Amniotic stem cell (primary cell): Measurements from ENCODE around the gene F8.
"Not testable (repeated sequence)": the region's sequence is repeated elsewhere in the genome, so short reads cannot be mapped to it uniquely, and the experiment has no call there.

ENCODE experiments used
- DNase-seq: peaks from one replicate; lab custom pipeline; 2025; lab: John Stamatoyannopoulos, UW

Gene F8

DNA sequence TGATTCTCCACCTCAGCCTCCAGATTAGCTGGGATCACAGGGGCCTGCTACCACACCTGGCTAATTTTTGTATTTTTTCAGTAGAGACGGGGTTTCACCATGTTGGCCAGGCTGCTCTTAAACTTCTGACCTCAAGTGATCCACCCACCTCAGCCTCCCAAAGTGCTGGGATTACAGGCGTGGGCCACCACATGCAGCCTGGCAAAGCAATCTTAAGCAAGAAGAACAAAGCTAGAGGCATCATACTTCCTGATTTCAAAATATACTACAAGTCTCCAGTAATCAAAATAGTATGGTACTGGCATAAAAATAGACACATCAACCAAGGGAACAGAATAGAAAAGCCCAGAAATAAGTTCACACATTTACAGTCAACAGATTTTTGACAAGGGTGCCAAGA lies 149.2 kb downstream of the F8 start:
- DNase-seq, result no peak

GRCh38 chrX:154868522-154868921 lies 154.0 kb downstream of the F8 start:
- DNase-seq, result not testable (repeated sequence)

DNA sequence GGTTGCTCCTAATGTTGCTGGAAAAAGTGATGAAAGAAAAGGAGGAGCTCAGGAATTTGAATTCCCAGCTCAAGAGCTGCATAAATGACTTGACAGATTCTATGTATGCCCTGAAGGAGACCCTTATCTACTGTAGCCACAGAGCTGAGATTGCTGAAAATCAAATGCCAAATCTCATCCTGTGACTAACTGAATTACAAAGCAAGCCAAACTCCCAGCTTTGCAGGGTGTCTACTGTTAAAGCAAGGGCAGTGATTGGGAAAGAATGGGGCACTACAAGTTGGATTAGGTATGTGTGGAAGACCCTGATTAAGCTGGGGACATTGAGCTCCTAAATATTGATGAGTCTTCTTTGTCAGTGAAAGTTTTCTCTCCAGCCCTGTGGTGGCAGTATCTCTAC lies 167.3 kb downstream of the F8 start:
- no peak for DNase-seq

DNA sequence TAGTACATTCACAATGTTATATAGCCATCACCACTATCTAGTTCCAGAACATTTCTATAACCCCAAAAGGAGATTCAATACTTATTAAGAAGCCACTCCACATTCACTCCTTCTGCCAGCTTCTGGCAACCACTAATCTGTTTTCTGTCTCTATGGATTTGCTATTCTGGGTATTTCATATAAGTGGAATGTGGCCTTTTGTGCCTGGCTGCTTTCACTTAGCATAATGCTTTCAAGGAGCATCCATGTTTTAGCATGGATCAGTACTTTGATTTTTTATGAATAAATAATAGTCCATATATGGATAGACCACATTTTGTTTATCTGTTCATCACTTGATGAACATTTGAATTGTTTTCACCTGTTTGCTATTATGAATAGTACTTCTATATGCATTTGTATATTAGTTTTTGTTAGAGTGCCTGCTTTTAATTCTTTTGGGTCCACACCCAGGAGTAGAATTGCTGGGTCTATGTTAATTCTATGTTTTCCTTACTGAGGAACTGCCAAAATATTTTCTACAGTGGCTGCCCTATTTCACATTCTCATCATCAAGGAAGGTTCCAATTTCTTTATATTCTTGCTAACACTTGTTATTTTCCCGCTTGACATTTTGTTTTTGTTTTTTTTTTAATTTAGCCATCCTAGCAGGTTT lies 171.4 kb downstream of the F8 start:
- no peak for DNase-seq

GRCh38 chrX:154840856-154841255 lies 181.7 kb downstream of the F8 start:
- DNase-seq, result no peak

DNA sequence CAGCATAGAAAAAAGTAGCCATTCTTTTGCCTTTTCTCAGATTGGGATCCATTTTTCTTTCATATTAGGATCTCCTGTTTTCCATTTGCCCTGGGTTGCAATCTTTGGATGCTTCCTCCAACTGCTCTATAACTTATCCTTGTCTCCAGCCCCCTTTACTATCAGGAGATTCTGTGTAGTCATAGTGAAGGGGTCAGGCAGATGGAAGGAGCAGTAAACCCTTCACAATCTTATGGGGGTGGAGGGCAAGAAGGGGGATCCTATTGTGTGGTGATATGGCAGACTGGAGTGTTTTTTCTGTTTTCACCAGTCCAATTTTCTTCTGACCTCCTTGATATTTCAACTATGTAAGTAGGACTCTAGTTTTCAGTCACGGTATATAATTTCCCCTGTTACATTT lies 186.4 kb downstream of the F8 start:
- no peak for DNase-seq

- no peak for DNase-seq
These were observed 188.0 kb downstream of the F8 start, which contains the start of gene SMIM9 for GRCh38 chrX:154834562-154834961. Gene SMIM9 (minus strand): TSS chrX:154834662. CDS start chrX:154830856, 3,806 bp downstream.

DNA sequence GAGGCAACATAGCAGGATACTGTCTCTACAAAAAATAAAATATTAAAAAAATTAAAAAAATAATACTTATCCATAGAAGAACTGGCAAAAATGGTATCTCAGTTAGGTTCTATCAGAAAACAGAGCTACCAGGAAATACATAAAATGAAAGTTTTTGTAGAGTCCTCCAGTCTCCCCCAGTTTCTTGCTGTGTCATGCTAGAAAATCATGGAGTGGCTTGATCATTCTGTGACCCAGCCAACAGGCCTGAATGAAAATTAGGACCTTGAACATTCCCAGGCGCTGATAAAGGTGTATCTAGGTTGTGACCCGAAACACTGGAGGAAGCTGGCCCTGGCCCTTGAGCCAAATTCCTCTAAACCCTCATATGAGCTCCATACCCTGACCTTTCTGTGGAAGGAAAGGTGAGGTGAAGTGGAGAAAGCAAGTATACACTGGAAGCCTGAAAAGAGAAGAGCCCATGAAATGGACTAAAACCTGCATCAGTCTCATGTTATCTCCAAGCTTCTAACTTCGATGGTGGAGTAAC lies 188.7 kb downstream of the F8 start:
- DNase-seq, result no peak

- DNase-seq, result no peak
These were observed 192.5 kb downstream of the F8 start for GRCh38 chrX:154829926-154830442.

DNA sequence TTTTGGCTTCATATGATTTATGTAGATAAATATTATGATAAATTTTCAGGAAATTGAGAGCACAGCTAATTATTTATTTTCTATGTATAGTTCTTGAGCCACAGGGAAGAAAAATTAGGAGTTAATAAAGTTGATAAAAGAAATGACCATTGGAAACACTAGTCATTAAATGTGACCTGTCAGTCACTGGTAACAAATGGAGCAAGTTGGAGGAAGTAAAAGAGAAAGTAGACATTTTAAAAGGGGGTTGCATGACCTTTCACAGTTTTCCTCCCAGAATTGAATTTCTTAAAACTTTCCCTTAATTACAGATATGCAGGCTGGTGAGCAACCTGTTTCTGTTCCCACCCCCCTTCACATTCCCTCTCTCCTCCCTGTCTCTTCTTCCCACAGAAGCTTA lies 193.4 kb downstream of the F8 start:
- no peak for DNase-seq

DNA sequence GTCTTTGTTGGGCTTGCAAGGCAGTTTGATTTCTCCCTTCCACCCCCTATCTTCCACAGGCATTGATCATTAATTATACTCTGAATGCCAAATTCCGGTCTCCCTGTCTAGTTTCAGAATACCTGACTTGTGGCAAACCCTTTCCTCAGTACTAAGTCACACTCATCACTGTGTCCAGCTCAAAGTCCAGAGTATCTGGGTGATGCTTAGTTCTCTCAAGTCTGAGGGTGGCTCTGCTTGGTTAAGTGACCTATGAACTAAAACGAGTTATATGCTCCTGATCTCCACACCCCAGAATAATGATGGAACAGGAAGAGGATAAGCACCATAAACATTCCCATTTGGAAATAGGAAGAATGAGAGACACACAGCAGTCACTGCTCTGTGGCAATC lies 194.5 kb downstream of the F8 start:
- DNase-seq, result no peak

DNA sequence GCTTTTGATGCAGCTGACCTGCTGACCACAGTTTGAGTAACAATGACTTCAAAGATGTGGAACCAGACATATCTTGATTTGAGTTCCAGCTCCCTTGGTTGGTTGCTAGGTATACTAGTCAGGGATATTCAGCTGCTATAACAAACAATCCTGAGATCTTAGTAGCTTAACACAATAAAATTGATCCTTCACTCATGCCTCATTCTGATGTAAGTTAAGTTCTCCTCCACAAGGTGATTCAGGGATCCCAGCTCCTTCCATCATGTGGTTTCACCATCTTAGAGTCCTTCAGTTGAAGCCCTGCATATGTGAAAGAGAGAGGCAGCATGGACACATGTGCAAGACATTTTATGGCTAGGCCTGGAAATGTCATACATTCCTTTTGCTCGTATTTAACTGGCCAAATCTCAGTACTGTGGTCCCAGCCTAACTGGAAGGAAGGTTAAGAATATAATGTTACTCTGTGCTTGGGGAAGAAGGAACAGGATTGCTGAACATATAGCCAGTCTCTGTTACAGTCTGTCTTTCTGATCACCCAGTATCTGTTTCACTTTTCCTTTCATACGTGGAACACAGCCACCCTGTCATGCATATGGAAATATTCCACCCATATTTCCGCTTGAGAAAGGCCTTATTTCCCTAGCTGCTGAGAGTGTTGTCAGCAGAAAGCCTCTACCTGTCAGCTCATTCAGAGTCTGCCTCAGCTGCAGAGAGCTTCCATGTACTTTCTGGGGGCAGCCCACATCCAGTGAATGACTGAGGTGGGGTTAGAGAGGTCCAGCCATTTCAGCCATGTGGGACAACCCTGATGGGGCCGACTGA lies 195.1 kb downstream of the F8 start:
- DNase-seq, result no peak

DNA sequence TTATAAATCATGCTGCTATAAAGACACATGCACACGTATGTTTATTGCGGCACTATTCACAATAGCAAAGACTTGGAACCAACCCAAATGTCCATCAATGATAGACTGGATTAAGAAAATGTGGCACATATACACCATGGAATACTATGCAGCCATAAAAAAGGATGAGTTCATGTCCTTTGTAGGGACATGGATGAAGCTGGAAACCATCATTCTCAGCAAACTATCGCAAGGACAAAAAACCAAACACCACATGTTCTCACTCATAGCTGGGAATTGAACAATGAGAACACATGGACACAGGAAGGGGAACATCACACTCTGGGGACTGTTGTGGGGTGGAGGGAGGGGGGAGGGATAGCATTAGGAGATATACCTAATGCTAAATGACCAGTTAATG lies 196.9 kb downstream of the F8 start:
- DNase-seq, result not testable (repeated sequence)

DNA sequence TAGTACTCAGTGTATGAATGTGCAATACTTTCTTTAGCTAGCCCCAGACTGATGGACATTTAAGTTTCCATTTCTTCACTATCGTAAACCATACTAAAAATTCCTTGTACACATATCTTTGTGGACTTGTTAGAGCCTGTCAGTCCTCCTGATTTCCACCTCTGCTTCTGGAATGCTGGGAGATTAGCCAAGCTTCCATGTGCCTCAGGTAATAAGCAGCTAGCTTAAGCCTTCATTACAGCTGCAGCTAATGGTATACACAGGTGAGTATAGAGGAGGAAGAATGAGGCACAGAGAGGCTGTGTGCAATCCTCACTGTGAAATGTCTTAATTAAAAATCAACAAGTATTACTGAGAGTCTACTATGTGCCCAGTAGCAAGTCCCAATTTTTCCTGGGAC lies 197.9 kb downstream of the F8 start:
- no peak for DNase-seq

GRCh38 chrX:154822029-154822428 lies 200.5 kb downstream of the F8 start:
- DNase-seq, result no peak

DNA sequence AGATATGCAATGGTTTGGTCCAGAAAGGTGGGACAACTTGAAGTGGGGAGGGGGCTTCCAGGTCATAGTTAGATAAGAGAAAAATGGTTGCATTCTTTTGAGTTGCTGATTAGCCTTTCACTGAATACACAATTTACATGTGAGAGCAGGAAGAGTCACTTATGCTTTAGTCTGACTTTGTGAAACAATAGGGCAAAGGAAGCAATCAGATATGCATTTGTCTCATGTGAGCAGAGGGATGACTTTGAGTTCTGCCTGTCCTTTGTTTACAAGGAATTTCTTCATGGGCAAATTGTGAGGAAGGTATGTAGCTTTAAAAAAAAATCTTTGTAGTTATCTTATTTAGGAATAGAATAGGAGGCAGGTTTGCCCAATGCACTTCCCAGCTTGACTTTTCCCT lies 201.0 kb downstream of the F8 start:
- DNase-seq, result no peak

GRCh38 chrX:154819771-154820341 lies 202.7 kb downstream of the F8 start:
- DNase-seq, result no peak

DNA sequence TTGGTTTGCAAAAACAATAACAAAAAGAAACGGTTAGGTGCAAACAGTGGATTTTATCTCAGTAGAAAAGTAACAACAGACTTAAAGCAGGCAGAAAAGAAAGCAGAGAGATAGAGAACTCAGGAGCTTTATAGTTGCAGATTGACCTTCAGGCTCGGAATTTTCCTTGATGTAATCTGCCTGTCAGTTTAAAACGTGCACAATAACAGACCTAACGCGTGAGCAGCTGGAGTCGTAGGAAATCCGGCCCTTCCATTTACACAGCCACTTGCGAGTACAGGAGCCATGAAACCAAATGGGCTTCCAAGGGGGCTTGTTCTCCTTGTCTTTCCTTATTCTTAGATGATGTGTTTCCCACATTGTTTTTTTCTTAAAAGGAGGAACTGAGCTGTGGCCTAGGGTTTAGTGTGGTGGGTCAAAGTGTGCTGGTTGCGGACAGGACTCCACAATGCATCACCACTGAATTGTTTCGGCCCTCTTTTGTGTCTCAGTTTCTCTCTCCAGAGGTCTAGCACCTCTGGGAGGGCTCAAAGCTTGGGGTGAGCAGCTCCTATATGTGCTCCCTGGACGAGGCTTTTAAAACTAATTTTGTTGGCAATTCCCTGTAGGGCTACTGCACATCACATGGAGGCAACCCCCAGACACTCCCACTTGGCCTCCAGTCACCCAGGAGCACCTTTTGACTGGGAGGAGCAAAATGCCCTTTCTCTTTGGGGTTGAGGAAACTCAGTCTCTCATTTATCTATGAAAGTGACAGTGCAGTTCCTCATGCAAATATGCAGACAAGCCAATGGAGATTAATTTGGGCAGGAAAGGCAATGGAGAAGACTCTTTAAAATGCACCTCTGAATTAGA lies 203.4 kb downstream of the F8 start:
- no peak for DNase-seq

DNA sequence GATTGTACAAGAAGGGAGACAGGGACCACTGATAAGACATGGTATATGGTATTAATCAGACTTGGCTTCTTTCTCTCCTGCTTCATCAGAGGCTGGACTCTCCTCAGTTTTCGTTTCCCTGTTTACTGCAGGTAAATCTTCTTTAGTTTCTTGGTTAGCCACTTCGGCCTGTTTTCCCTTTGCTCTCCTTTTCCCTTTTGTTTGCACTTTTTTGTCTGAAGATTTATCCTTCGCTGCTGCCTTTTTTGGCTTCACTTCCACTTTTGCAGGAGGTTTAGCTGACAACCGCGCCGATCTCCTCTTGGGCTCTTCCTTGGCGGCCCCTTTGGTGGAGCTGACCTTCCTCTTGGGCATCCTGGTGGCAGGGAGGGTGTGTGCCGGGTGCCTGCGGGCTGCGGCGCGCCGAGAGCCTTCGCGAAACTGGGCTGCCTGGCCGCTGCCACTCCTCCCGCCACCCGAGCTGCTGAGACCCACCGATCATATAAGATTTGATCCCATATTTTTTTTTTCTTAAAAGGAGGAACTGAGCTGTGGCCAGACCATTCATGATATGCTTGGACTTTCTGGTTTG lies 205.4 kb downstream of the F8 start:
- not testable (repeated sequence) for DNase-seq

DNA sequence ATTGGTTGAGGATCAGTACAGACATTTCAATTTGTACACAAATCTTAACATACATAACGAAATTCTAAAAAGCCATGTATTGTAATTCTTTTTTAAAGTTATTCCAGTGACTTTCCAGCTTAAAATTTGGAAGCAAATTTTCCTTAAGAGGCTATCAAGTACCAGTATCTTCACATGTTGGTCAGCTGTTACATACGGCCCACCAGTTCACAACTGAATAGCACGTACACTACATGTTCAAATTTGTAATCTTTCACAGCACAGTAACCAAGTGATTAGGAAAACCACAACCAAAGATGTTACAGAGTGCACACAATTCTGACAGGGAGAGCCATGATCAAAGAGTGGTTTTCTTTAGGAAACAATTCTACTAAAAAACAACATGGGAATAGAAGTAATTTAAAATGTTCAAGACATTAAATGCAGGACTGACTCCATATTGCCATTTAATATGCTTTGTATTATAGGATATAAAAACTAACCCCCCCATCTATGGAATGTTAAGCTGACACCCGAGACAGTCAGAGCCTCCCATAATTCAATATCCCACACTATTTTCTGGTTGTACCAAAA lies 206.1 kb downstream of the F8 start:
- not testable (repeated sequence) for DNase-seq

- DNase-seq, result no peak
These were observed 207.2 kb downstream of the F8 start for GRCh38 chrX:154815274-154815818.
